ENCODE data around the gene ZBTB7C.

Gene ZBTB7C

GRCh38 chr18:48029296-48029986 lies 379.7 kb downstream of the ZBTB7C start:
- TF ChIP-seq CTCF (IDR thresholded peaks at IDR 0.05): no peak
- H3K4me3 ChIP-seq (ENCODE audit: low read depth in 1 of 2, low read length in 1 of 2): no peak overlapping the region
- H3K27me3 ChIP-seq: no peaks in the 10 kb centered on the region
- no peaks in the 10 kb centered on the region for H3K36me3 ChIP-seq
- H3K9me3 ChIP-seq: no peaks in the 10 kb centered on the region
- H3K4me1 ChIP-seq (ENCODE audit: control insufficient read depth in 1 of 2, insufficient read depth in 1 of 2, low read depth in 1 of 2, low read length in 1 of 2): no peaks in the 10 kb centered on the region
- no peak overlapping the region for H3K27ac ChIP-seq

GRCh38 chr18:48028696-48029095 lies 380.5 kb downstream of the ZBTB7C start:
- no peaks in the 10 kb centered on the region for H3K27me3 ChIP-seq
- no peak overlapping the region for H3K4me3 ChIP-seq (ENCODE audit: low read depth in 1 of 2, low read length in 1 of 2)
- no peaks in the 10 kb centered on the region for H3K9me3 ChIP-seq
- TF ChIP-seq CTCF (IDR thresholded peaks at IDR 0.05): no peak
- no peaks in the 10 kb centered on the region for H3K4me1 ChIP-seq (ENCODE audit: control insufficient read depth in 1 of 2, insufficient read depth in 1 of 2, low read depth in 1 of 2, low read length in 1 of 2)
- H3K36me3 ChIP-seq: no peaks in the 10 kb centered on the region
- H3K27ac ChIP-seq: no peak overlapping the region

GRCh38 chr18:48028081-48028480 lies 381.1 kb downstream of the ZBTB7C start:
- H3K4me3 ChIP-seq (ENCODE audit: low read depth in 1 of 2, low read length in 1 of 2): no peak overlapping the region
- no peak for TF ChIP-seq CTCF (IDR thresholded peaks at IDR 0.05)
- no peak overlapping the region for H3K27ac ChIP-seq
- no peaks in the 10 kb centered on the region for H3K27me3 ChIP-seq
- no peaks in the 10 kb centered on the region for H3K9me3 ChIP-seq
- H3K36me3 ChIP-seq: no peaks in the 10 kb centered on the region
- no peaks in the 10 kb centered on the region for H3K4me1 ChIP-seq (ENCODE audit: control insufficient read depth in 1 of 2, insufficient read depth in 1 of 2, low read depth in 1 of 2, low read length in 1 of 2)

- H3K36me3 ChIP-seq: no peaks in the 10 kb centered on the region
- no peak overlapping the region for H3K4me3 ChIP-seq (ENCODE audit: low read depth in 1 of 2, low read length in 1 of 2)
- no peaks in the 10 kb centered on the region for H3K27me3 ChIP-seq
- TF ChIP-seq CTCF (IDR thresholded peaks at IDR 0.05): no peak
- no peaks in the 10 kb centered on the region for H3K9me3 ChIP-seq
- no peak overlapping the region for H3K27ac ChIP-seq
- H3K4me1 ChIP-seq (ENCODE audit: control insufficient read depth in 1 of 2, insufficient read depth in 1 of 2, low read depth in 1 of 2, low read length in 1 of 2): no peaks in the 10 kb centered on the region
These were observed 381.7 kb downstream of the ZBTB7C start for GRCh38 chr18:48027401-48027963.

- TF ChIP-seq CTCF (IDR thresholded peaks at IDR 0.05): no peak
- no peaks in the 10 kb centered on the region for H3K36me3 ChIP-seq
- H3K27me3 ChIP-seq: peaks cover 6% of the 10 kb centered on the region
- no peak overlapping the region for H3K4me3 ChIP-seq (ENCODE audit: low read depth in 1 of 2, low read length in 1 of 2)
- H3K27ac ChIP-seq: no peak overlapping the region
- H3K9me3 ChIP-seq: no peaks in the 10 kb centered on the region
- H3K4me1 ChIP-seq (ENCODE audit: control insufficient read depth in 1 of 2, insufficient read depth in 1 of 2, low read depth in 1 of 2, low read length in 1 of 2): no peaks in the 10 kb centered on the region
These were observed 383.0 kb downstream of the ZBTB7C start for GRCh38 chr18:48026216-48026615.

Measured in neutrophil (primary cell).